A549 (cell line): ENCODE results near the gene BMP7.

ENCODE experiments used
- CEBPB ChIP-seq, 2 experiments: fragments of >200 bp in 1 of 2; sonication (Bioruptor Twin) in 1 of 2; formaldehyde crosslinking in 1 of 2; IDR thresholded peaks; 2 replicates each; pipeline ENCODE4 v1.6.1; 2012 to 2016
- CTCF ChIP-seq: fragments of >200 bp; sonication (Bioruptor Twin); formaldehyde crosslinking; IDR thresholded peaks from 3 replicates; pipeline ENCODE4 v1.5.1; 2016
- EP300 ChIP-seq, 2 experiments: fragments of >200 bp; sonication (Bioruptor Twin); formaldehyde crosslinking; IDR thresholded peaks; 2 replicates in 1 of 2; 3 replicates in 1 of 2; pipeline ENCODE4 v1.6.1; 2016 to 2017
- HMGXB4 ChIP-seq: fragments of 250-450 bp; sonication (Bioruptor Pico); IDR thresholded peaks from 2 replicates; pipeline ENCODE4 v1.5.0; 2021; ENCODE audit warnings: mild to moderate bottlenecking, moderate library complexity, borderline replicate concordance
- JUN ChIP-seq, 2 experiments: fragments of >200 bp; sonication (Bioruptor Twin); formaldehyde crosslinking; IDR thresholded peaks; 2 replicates in 1 of 2; 3 replicates in 1 of 2; pipeline ENCODE4 v1.6.1; 2016 to 2017
- MAX ChIP-seq: IDR thresholded peaks from 2 replicates; pipeline ENCODE4 v1.6.1; 2012
- MYC ChIP-seq: IDR thresholded peaks from 2 replicates; pipeline ENCODE4 v1.6.1; 2012; ENCODE audit warnings: mild to moderate bottlenecking, inconsistent platforms, low read length, improper control_type of control experiment, borderline replicate concordance
- POLR2A ChIP-seq: IDR thresholded peaks from 2 replicates; pipeline ENCODE4 v1.6.1; 2012; ENCODE audit warnings: mild to moderate bottlenecking, low read length
- POLR2AphosphoS2 ChIP-seq: conservative IDR thresholded peaks from 2 replicates; pipeline ENCODE4 v1.6.1; 2012; ENCODE audit warnings: low read length, improper control_type of control experiment, inconsistent platforms
- RFX5 ChIP-seq: fragments of 450-650 bp; IDR thresholded peaks from 2 replicates; pipeline ENCODE4 v1.7.1; 2014; ENCODE audit warnings: antibody characterized with exemption, mild to moderate bottlenecking, moderate library complexity
- SREBF2 ChIP-seq: fragments of 450-650 bp; IDR thresholded peaks from 2 replicates; pipeline ENCODE4 v1.6.1; 2014; ENCODE audit warnings: mild to moderate bottlenecking, moderate library complexity
- TF ChIP-seq, protein P1 (sequence below): fragments of 450-650 bp; IDR thresholded peaks from 2 replicates; pipeline ENCODE4 v1.6.1; 2014; ENCODE audit warnings: antibody characterized with exemption
- TF ChIP-seq, protein P2 (sequence below): fragments of 150-350 bp; IDR thresholded peaks from 2 replicates; pipeline ENCODE4 v1.6.1; 2014; ENCODE audit warnings: low read depth, mild to moderate bottlenecking, low read length
- TF ChIP-seq, protein P3 (sequence below): fragments of >200 bp; sonication (Bioruptor Twin); formaldehyde crosslinking; IDR thresholded peaks from 3 replicates; pipeline ENCODE4 v1.6.1; 2016

- TF ChIP-seq MAX = no peak
- no peak for TF ChIP-seq CTCF
- TF ChIP-seq CEBPB (IDR thresholded peaks at IDR 0.05) = no peak
- no peak for TF ChIP-seq POLR2A
- no peak for TF ChIP-seq JUN (IDR thresholded peaks at IDR 0.05)
- TF ChIP-seq POLR2AphosphoS2 = no peak
- no peak for TF ChIP-seq HMGXB4 (CRISPR knock-in tag)
- TF ChIP-seq, protein P1, sequence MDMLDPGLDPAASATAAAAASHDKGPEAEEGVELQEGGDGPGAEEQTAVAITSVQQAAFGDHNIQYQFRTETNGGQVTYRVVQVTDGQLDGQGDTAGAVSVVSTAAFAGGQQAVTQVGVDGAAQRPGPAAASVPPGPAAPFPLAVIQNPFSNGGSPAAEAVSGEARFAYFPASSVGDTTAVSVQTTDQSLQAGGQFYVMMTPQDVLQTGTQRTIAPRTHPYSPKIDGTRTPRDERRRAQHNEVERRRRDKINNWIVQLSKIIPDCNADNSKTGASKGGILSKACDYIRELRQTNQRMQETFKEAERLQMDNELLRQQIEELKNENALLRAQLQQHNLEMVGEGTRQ = no peak
- no peak for TF ChIP-seq EP300 (IDR thresholded peaks at IDR 0.05)
- TF ChIP-seq, protein P2, sequence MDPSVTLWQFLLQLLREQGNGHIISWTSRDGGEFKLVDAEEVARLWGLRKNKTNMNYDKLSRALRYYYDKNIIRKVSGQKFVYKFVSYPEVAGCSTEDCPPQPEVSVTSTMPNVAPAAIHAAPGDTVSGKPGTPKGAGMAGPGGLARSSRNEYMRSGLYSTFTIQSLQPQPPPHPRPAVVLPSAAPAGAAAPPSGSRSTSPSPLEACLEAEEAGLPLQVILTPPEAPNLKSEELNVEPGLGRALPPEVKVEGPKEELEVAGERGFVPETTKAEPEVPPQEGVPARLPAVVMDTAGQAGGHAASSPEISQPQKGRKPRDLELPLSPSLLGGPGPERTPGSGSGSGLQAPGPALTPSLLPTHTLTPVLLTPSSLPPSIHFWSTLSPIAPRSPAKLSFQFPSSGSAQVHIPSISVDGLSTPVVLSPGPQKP = no peak
- no peak for TF ChIP-seq RFX5
- no peak for TF ChIP-seq MYC
- TF ChIP-seq, protein P3, sequence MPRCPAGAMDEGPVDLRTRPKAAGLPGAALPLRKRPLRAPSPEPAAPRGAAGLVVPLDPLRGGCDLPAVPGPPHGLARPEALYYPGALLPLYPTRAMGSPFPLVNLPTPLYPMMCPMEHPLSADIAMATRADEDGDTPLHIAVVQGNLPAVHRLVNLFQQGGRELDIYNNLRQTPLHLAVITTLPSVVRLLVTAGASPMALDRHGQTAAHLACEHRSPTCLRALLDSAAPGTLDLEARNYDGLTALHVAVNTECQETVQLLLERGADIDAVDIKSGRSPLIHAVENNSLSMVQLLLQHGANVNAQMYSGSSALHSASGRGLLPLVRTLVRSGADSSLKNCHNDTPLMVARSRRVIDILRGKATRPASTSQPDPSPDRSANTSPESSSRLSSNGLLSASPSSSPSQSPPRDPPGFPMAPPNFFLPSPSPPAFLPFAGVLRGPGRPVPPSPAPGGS = no peak
- TF ChIP-seq SREBF2 = no peak
Measured at GRCh38 chr20:57152557-57152956, 113.9 kb downstream of the BMP7 start.
